ENCODE measurements around the gene SIK2.

SIK2 gene

GRCh38 chr11:111582881-111583280 lies 19.4 kb upstream of the SIK2 start:
- DNase-seq: no peak

GRCh38 chr11:111585371-111585770 lies 16.9 kb upstream of the SIK2 start:
- DNase-seq: no peak

GRCh38 chr11:111586388-111586831 lies 15.8 kb upstream of the SIK2 start:
- peak; percentile 19 for DNase-seq

- DNase-seq: no peak
These were observed 13.1 kb upstream of the SIK2 start for GRCh38 chr11:111589114-111589513.

GRCh38 chr11:111589886-111590499 lies 12.3 kb upstream of the SIK2 start:
- DNase-seq: no peak

DNA sequence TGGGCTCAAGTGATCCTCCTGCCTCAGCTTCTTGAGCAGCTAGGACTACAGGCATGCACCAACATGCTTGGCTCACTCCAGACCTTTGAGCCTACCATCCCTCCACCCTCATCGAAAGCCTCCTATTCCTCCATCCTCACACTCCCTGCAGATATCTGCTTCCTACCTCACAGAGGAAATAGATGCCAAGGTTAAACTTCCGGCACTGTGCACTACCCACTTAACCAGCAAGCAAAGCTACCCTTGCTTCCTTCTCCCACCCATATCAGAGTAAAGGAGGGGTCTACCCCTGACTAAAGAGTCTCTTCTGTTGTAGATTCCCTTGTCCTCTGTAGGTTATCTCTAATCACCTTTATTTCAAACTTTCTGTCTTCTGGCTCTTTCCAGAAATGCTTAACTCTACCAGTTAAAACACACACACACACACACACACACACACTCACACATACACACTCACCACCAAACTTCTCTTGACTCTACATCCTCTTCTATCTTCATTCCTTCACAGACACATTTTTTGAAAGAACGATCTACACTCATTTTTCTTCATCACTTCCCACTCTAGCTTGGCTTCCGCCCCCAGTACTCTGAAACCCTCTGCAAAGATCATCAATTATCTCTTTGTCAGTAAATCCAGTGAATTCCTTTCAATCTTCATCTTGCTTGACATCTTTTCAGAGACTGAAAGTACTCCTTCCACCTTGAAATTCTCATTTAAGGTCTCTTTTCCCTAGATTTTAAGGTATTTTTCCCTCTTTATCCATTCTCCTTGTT lies 10.9 kb upstream of the SIK2 start:
- no peak for DNase-seq

DNA sequence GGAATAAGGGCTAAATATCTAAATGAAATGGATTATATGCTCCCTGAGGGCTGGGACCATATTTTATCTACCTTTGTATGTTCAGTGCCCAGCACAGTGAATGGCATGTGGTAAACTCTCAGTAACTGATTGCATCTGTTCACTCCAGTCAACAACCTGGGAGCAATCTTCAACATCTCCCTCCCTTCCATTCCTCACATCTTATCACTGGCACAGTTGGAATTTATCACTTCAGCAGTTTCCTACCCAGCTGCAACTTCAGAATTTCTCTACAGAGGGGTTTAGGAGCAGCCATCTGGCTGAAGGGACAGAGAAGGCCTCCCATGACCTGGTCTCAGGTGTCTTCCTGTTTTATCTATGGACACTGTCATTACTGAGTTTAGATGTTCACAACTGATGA lies 9.8 kb upstream of the SIK2 start:
- no peak for DNase-seq

DNA sequence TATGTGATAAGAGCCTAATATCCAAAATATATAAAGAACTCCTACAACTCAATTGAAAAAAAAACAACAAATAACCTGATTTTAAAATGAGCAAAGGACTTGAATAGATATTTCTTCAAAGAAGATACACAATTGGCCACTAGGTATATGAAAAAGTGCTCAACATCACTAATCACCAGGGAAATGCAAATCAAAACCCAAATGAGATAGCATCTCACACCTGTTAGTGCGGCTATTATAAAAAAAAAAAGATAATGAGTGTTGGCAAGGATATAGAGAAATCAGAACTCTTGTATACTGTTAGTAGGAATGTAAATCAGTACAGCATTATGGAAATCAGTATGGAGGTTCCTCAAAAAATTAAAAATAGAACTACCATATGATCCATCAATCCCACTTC lies 5.9 kb upstream of the SIK2 start:
- no peak for DNase-seq

DNA sequence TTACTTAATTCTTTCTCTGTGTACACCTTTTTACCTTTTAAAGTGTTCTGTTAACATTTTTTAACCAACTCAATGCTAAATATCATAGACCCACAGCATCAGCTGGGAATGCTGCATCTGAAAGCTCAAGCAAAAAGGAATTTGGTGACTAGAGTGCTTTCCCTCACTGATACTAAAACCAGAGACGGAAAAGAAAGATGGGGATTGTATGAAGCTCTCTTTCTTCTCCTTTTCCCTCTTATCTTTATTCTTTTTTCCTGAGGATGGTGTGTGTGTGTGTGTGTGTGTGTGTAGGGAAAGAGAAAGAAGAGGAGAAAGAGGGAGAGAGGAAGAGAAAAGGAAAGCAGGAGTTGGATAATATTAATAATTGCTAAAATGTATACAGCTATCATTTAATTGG lies 4.1 kb upstream of the SIK2 start:
- DNase-seq: no peak

GRCh38 chr11:111598559-111598958 lies 3.7 kb upstream of the SIK2 start:
- no peak for DNase-seq

DNA sequence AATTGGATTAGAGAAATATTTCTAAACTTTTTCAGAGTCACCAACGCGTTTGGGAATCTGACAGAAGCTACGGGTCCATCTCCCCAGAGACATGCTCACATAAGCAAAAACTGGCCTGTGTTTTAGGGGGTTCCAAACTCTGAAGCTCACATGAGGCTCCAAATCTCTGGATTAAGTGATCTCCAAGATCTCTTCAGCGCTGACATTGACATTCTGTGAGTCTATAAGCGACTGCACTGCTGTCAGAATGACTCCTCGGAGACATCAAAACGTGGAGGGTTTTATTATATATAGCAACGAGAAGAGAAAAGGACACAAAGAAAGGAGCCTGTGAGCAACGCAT lies 642 bp upstream of the SIK2 start:
- DNase-seq: no peak

GRCh38 chr11:111602865-111603610 lies 789 bp downstream of the SIK2 start:
- DNase-seq: peak; percentile 29

GRCh38 chr11:111603611-111604130 lies 1.4 kb downstream of the SIK2 start:
- DNase-seq: no peak

GRCh38 chr11:111604392-111605009 lies 2.3 kb downstream of the SIK2 start:
- no peak for DNase-seq

DNA sequence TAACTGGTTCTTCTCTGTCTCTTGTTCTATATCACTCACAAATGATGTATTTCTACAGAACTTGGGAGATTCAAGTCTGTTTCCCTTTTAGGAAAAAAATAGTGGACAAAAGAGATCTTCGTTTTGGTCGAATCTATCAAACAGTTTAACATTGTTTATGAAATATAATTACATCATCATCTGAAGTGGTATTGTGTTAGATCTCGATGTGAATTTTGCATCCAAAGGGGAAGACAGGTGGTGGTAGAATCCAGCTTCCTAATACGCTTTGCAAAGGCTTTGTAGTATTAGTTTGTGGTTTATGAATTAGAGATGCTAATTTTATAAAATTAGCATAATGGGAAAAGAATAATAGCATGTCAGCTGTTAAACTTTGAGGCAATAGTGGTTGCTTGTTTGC lies 3.4 kb downstream of the SIK2 start:
- no peak for DNase-seq

GRCh38 chr11:111606986-111607385 lies 4.7 kb downstream of the SIK2 start:
- no peak for DNase-seq

DNA sequence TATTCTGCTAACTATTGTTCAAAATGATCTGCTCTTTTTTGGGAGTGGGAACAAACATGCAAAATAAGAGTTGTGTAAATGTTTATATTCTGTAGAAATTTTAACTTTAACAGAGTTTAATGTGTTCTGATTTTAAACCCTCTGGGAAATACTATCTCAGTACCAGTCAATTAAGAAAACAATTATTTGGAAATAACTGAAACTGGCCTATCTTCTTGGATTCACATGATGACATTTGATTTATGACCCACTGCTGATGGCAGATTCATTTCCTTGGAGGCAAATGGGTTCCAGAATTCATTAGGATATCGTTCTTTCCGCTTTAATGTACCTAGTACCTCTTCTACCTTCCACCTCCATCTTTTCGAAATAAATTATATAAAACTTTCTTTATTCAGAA lies 5.5 kb downstream of the SIK2 start:
- DNase-seq: no peak

DNA sequence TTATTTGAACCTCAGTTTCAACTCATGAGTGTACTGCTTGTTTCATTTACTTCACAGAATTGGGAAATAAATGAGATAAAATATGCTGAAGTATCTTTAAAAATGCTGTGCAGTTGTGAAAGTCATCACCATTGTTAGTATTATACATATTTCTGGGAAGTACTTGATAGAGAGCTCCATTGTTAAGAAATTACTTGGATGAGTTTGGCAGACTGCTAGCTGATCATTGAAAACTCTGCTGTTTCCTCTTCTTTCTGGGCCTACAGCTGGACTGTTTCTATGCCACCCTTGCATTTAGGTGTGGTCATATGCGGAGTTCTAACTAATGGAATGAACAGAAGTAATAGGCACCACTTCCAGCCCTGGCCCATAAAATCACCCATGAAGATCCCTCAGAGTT lies 10.0 kb downstream of the SIK2 start:
- no peak for DNase-seq

GRCh38 chr11:111617286-111617685 lies 15.0 kb downstream of the SIK2 start:
- DNase-seq: no peak

- no peak for DNase-seq
These were observed 18.3 kb downstream of the SIK2 start for GRCh38 chr11:111620518-111620917.

DNA sequence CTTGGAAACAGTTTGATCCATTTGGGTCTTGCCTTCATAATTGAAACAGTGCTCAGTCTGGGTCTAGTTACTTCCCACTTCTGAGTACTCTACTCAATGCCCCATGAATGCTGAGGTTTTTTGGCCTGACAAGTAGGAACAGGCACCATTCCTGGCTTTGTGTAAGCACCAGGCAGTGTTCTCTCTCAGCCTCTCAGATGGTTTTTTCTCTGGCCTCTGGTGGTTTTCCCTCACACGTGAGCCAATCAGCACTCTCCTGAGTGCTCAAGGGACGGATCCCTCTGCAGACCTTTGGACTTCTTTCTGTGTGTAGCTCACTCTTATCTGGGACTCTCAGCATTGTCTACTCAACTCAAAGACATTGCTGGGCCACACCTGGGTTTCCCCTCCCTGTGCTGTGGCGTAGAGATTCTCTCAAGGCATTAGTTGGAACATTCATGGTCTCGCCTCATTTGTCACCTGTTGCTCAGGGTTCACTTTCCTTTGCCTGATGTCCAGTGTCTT lies 21.3 kb downstream of the SIK2 start:
- DNase-seq: no peak

- DNase-seq: no peak
These were observed 22.4 kb downstream of the SIK2 start for GRCh38 chr11:111624608-111625007.

DNA sequence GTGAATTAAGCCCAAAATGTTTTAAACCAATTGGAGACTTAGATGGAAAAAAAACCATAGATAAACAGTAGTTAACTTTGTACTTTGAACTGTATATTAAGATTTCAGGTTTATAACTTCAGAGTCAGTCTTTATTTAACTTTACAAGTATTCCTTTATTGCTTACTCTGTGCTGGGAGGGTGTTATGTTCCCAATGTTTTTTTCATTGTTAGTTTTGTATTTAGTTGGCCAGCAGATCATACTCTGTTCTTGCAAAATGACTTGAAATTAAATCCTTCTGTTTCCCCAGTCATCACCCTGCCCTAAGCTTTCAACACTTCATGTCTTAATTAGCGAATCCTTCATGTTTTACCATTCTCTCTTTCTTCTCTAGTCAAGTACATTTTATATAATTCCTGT lies 25.3 kb downstream of the SIK2 start:
- no peak for DNase-seq
